IMR-90 (cell line): ENCODE measurements around the gene UNC13B. TPM values are rescaled to one million over a fixed set of nuclear protein-coding genes. Genes with fewer than 3 reads are reported as not detected.

Experiments
- ATAC-seq: fragments of 200-7000 bp; cut with Tn5 transposase; 2 replicates; pipeline ENCODE4 v1.9.1; 2020; ENCODE audit warnings: low read depth, mild to moderate bottlenecking, moderate library complexity
- BruUV-seq: library from RNA; stranded (reverse); fragments of 400-500 nt; replicated peaks from 2 replicates; lab custom pipeline; 2021; lab: Mats Ljungman, UMichigan
- CTCF ChIA-PET: fragments of 300-600 bp; formaldehyde crosslinking; extraction: SDS; loops from one replicate; lab custom pipeline; 2021; ENCODE audit warnings: antibody characterized with exemption; lab: Yijun Ruan, JAX
- POLR2A ChIA-PET: fragments of 300-600 bp; sonication (Branson Sonifier 250); formaldehyde crosslinking; loops from one replicate; lab custom pipeline; 2022; ENCODE audit warnings: antibody characterized with exemption; ENCODE audit not compliant: unreplicated experiment; lab: Charles Lee
- DNase-seq: peaks from one replicate; pipeline ENCODE4 v3.0.0; 2013
- H2AFZ ChIP-seq: replicated peaks from 2 replicates; pipeline ENCODE3; 2013; ENCODE audit warnings: low read length, mild to moderate bottlenecking; ENCODE audit not compliant: poor library complexity
- H2AK5ac ChIP-seq: 2 replicates; pipeline ENCODE4 v1.6.1; 2013; ENCODE audit warnings: low read depth, low read length, inconsistent platforms
- H2AK9ac ChIP-seq: replicated peaks from 2 replicates; pipeline ENCODE3; 2013; ENCODE audit warnings: mild to moderate bottlenecking, low read depth, low read length, moderate library complexity; ENCODE audit not compliant: poor library complexity
- H2BK120ac ChIP-seq: 2 replicates; pipeline ENCODE4 v1.6.1; 2013; ENCODE audit warnings: low read depth, low read length, inconsistent platforms
- H2BK15ac ChIP-seq: 3 replicates; pipeline ENCODE4 v1.6.1; 2013; ENCODE audit warnings: low read depth, low read length, inconsistent platforms
- H2BK20ac ChIP-seq: 2 replicates; pipeline ENCODE4 v1.6.1; 2013; ENCODE audit warnings: low read depth, mild to moderate bottlenecking, inconsistent platforms, low read length, moderate library complexity
- H2BK5ac ChIP-seq: 2 replicates; pipeline ENCODE4 v1.6.1; 2013; ENCODE audit warnings: mild to moderate bottlenecking, low read depth, low read length, inconsistent platforms; ENCODE audit not compliant: poor library complexity, severe bottlenecking
- H3K14ac ChIP-seq: replicated peaks from 2 replicates; pipeline ENCODE4 v1.6.1; 2013; ENCODE audit warnings: low read depth, low read length, inconsistent platforms
- H3K18ac ChIP-seq: 2 replicates; pipeline ENCODE4 v1.6.1; 2013; ENCODE audit warnings: low read depth, low read length, control low read depth
- H3K23ac ChIP-seq: 2 replicates; pipeline ENCODE4 v1.6.1; 2013; ENCODE audit warnings: low read depth, low read length, inconsistent platforms
- H3K27ac ChIP-seq: 2 replicates; pipeline ENCODE4 v1.5.1; 2013; ENCODE audit warnings: mild to moderate bottlenecking, control low read depth, low read length; ENCODE audit not compliant: insufficient read depth
- H3K27me3 ChIP-seq: 2 replicates; pipeline ENCODE4 v1.6.1; 2013; ENCODE audit warnings: low read length; ENCODE audit not compliant: control insufficient read depth, insufficient read depth
- H3K36me3 ChIP-seq: 2 replicates; pipeline ENCODE4 v1.6.1; 2013; ENCODE audit warnings: low read length, mixed read lengths; ENCODE audit not compliant: control insufficient read depth, insufficient read depth
- H3K4ac ChIP-seq: 2 replicates; pipeline ENCODE4 v1.6.1; 2013; ENCODE audit warnings: low read depth, low read length, inconsistent platforms
- H3K4me1 ChIP-seq: 2 replicates; pipeline ENCODE4 v1.6.1; 2013; ENCODE audit warnings: low read length, mixed read lengths; ENCODE audit not compliant: control insufficient read depth, insufficient read depth
- H3K4me2 ChIP-seq: 2 replicates; pipeline ENCODE4 v1.6.1; 2013; ENCODE audit warnings: low read depth, mild to moderate bottlenecking, control low read depth, low read length, moderate library complexity
- H3K4me3 ChIP-seq: 2 replicates; pipeline ENCODE4 v1.5.1; 2013; ENCODE audit warnings: low read depth, mild to moderate bottlenecking, control low read depth, low read length, moderate library complexity; ENCODE audit not compliant: insufficient read depth
- H3K56ac ChIP-seq: 2 replicates; pipeline ENCODE4 v1.6.1; 2013; ENCODE audit warnings: low read length, inconsistent platforms; ENCODE audit not compliant: insufficient read depth; ENCODE audit errors: extremely low read depth
- H3K79me1 ChIP-seq, 2 experiments: 2 replicates each; pipeline ENCODE4 v1.6.1; 2013; ENCODE audit warnings: low read length in 2 of 2, inconsistent platforms in 1 of 2, low read depth in 1 of 2
- H3K9ac ChIP-seq: 2 replicates; pipeline ENCODE4 v1.6.1; 2013; ENCODE audit warnings: low read depth, low read length, control low read depth
- H3K9me1 ChIP-seq: 2 replicates; pipeline ENCODE4 v1.6.1; 2013; ENCODE audit warnings: low read length, inconsistent platforms; ENCODE audit not compliant: insufficient read depth
- H3K9me3 ChIP-seq: 2 replicates; pipeline ENCODE4 v1.6.1; 2013; ENCODE audit warnings: low read length; ENCODE audit not compliant: control insufficient read depth, insufficient read depth
- H4K20me1 ChIP-seq: 2 replicates; pipeline ENCODE4 v1.6.1; 2013; ENCODE audit warnings: low read length, inconsistent platforms; ENCODE audit not compliant: insufficient read depth
- H4K5ac ChIP-seq: 2 replicates; pipeline ENCODE4 v1.6.1; 2013; ENCODE audit warnings: mild to moderate bottlenecking, low read depth, low read length, control low read depth
- H4K8ac ChIP-seq, 2 experiments: 2 replicates each; pipeline ENCODE4 v1.6.1; 2013; ENCODE audit warnings: low read depth in 2 of 2, low read length in 2 of 2, control low read depth in 1 of 2, inconsistent platforms in 1 of 2
- H4K91ac ChIP-seq: 2 replicates; pipeline ENCODE4 v1.6.1; 2013; ENCODE audit warnings: low read depth, low read length, inconsistent platforms; ENCODE audit not compliant: insufficient read depth
- CEBPB ChIP-seq: IDR thresholded peaks from 2 replicates; pipeline ENCODE4 v1.6.1; 2012; ENCODE audit warnings: low read depth, low read length, improper control_type of control experiment
- CHD1 ChIP-seq: IDR thresholded peaks from 2 replicates; pipeline ENCODE4 v1.6.1; 2012; ENCODE audit warnings: low read depth, low read length, improper control_type of control experiment
- MAFK ChIP-seq: IDR thresholded peaks from 2 replicates; pipeline ENCODE4 v1.6.1; 2012; ENCODE audit warnings: low read depth, low read length, improper control_type of control experiment
- MXI1 ChIP-seq: IDR thresholded peaks from 2 replicates; pipeline ENCODE4 v1.6.1; 2012; ENCODE audit warnings: low read depth, mild to moderate bottlenecking, low read length, moderate library complexity, borderline replicate concordance
- NFE2L2 ChIP-seq: fragments of 150-350 bp; IDR thresholded peaks from 2 replicates; pipeline ENCODE4 v1.6.1; 2016; ENCODE audit warnings: low read depth, mild to moderate bottlenecking, low read length
- RCOR1 ChIP-seq: IDR thresholded peaks from 2 replicates; pipeline ENCODE4 v1.6.1; 2012; ENCODE audit warnings: mild to moderate bottlenecking, low read length, improper control_type of control experiment; ENCODE audit not compliant: insufficient replicate concordance
- WGBS, 2 experiments: methylation state at CpG; one replicate each; pipeline versions ENCODE4 v1.1.5 to v1.1.7; 2013; ENCODE audit warnings: missing lambda C conversion rate in 2 of 2; ENCODE audit not compliant: insufficient read length in 1 of 2; ENCODE audit errors: extremely low coverage in 2 of 2; 5-methylcytosine and 5-hydroxymethylcytosine counted together
- dilution Hi-C: fragments of 300-500 bp; cut with HindIII; formaldehyde crosslinking; loops from one replicate; pipeline ENCODE4 v1.14.3; 2018; ENCODE audit warnings: low sequenced_read_pairs; ENCODE audit not compliant: unreplicated experiment
- in situ Hi-C: fragments of 300-500 bp; cut with MboI; formaldehyde crosslinking; loops from 3 replicates; pipeline ENCODE4 v1.14.3; 2019; ENCODE audit warnings: low sequenced_read_pairs, inconsistent platforms, mixed read lengths
- intact Hi-C: fragments of 100-400 bp; cut with micrococcal nuclease; formaldehyde crosslinking; loops from 2 replicates; pipeline ENCODE4 v1.10.0; 2022
- polyA plus RNA-seq, 3 experiments: library from polyadenylated mRNA; depleted of rRNA; stranded (reverse); fragments of >200 nt; gene quantifications; 2 replicates each; pipeline ENCODE4 v1.2.3, GENCODE V29; 2012; ENCODE audit warnings: low replicate concordance in 1 of 3
- total RNA-seq: library from RNA; depleted of rRNA; stranded (reverse); fragments of >200 nt; gene quantifications from 2 replicates; pipeline ENCODE4 v1.2.3, GENCODE V29; 2012
- TF ChIP-seq, protein P1 (sequence below): fragments of 150-350 bp; IDR thresholded peaks from 2 replicates; pipeline ENCODE4 v1.6.1; 2017; ENCODE audit warnings: mild to moderate bottlenecking, antibody characterized with exemption, low read length, low read depth
- TF ChIP-seq, protein P2 (sequence below): conservative IDR thresholded peaks from 2 replicates; pipeline ENCODE4 v1.5.1; 2012; ENCODE audit warnings: mild to moderate bottlenecking, low read depth, low read length, improper control_type of control experiment
- TF ChIP-seq, protein P3 (sequence below): fragments of 150-350 bp; IDR thresholded peaks from 2 replicates; pipeline ENCODE4 v1.6.1; 2016; ENCODE audit warnings: low read depth, mild to moderate bottlenecking, low read length, moderate library complexity, borderline replicate concordance

Gene UNC13B
- total and polyA plus RNA-seq, 2 of the 4 experiments (the other 2 are of a cell fraction) = 7.5 to 14.3 TPM

- no peak for TF ChIP-seq MAFK
Measured at GRCh38 chr9:35158501-35159280, 3.1 kb upstream of the UNC13B start (continued).

DNA sequence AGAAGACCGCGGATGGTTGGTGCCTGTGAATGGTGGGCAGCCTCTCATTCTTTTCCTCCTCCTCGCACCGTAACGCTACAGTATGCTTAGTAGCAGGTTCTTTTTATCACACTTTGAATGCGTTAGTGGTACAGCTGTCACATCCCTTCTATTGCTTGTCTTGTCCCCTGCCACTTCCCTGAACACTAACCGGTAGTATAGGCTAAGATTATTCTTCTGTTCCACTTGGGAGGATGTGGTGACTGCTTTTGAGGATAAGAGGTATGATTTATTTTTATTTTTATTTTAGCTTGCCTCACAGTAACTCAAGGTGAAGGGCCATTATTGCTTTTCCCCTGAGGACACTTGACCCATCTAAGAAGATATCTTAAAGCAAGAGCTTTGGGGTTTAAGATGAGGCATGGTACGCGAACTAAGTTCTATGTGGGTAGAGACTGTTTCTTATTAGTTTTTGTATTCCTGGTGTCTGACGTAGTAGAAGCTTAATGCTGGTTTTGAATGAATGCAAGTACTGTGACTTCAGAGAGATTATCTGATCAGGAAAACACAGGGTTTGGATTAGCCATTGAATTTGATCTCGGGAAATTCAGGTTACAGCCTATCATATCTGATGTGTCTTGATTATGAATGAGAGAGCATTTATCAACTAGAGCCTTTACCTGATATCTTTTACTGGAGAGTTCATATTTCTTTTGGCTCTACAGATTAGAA, 951 bp downstream of the UNC13B start:
- ChIA-PET POLR2A (no interaction called here), CTCF (interaction anchor here (1.3 kb wide), 1 partner anchor 10 kb away, joined by 4 read pairs; no protein-coding TSS in a partner anchor)
- Histone ChIP-seq H3K79me1 (peaks cover 10 to 18% of the 10 kb centered on the region in 2 experiments; a peak in 3 of 4 replicates), H3K36me3 (no peaks in the 10 kb centered on the region), H3K9me1 (no peaks in the 10 kb centered on the region; the same call in 1 of the 2 replicates), H3K27ac (peak overlapping the region; percentile 52), H2AK9ac (peak overlapping the region; percentile 39), H3K4me3 (peak overlapping the region; percentile 77), H2BK5ac (no peak overlapping the region), H3K56ac (peak overlapping the region; percentile 77; the same call in 1 of the 2 replicates), H3K9ac (peak overlapping the region; percentile 50), H3K23ac (peak overlapping the region; percentile 98), H2AFZ (peak overlapping the region; percentile 99), H3K4me1 (no peaks in the 10 kb centered on the region), H3K4me2 (peak overlapping the region; percentile 81), H2BK15ac (peak overlapping the region; percentile 24; the same call in 1 of the 3 replicates), H3K18ac (no peak overlapping the region), H4K91ac (0 out of 2 replicates have a peak overlapping the region, but pooled peaks have one; percentile 47), H3K9me3 (no peaks in the 10 kb centered on the region), H4K20me1 (no peaks in the 10 kb centered on the region), H2BK120ac (no peak overlapping the region), H4K5ac (no peak overlapping the region), H2AK5ac (0 out of 2 replicates have a peak overlapping the region, but pooled peaks have one; percentile 25), H3K27me3 (no peaks in the 10 kb centered on the region), H3K14ac (peak overlapping the region; percentile 85), H3K4ac (peak overlapping the region; percentile 66), H2BK20ac (no peak overlapping the region), H4K8ac (peak overlapping the region; percentile 62 to 84; a peak in 2 of 4 replicates)
- intact Hi-C loops (loop anchor here (1.0 kb wide), 1 partner anchor 46 kb away; no protein-coding TSS in a partner anchor), in situ Hi-C loops (no loop called here), dilution Hi-C loops (no loop called here)
- DNase-seq (no peak), ATAC-seq (no peak)
- WGBS, 2 experiments = 40% methylated on average over 1 of the region's 11 CpGs; no CpG with 5 or more reads in 1 of the 2 experiments
- BruUV-seq = no TSS peak
- TF ChIP-seq RCOR1 (no peak), CEBPB (no peak), CHD1 (no peak), NFE2L2 (no peak), MXI1 (no peak)
- TF ChIP-seq, protein P1, sequence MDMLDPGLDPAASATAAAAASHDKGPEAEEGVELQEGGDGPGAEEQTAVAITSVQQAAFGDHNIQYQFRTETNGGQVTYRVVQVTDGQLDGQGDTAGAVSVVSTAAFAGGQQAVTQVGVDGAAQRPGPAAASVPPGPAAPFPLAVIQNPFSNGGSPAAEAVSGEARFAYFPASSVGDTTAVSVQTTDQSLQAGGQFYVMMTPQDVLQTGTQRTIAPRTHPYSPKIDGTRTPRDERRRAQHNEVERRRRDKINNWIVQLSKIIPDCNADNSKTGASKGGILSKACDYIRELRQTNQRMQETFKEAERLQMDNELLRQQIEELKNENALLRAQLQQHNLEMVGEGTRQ = no peak
- TF ChIP-seq, protein P2, sequence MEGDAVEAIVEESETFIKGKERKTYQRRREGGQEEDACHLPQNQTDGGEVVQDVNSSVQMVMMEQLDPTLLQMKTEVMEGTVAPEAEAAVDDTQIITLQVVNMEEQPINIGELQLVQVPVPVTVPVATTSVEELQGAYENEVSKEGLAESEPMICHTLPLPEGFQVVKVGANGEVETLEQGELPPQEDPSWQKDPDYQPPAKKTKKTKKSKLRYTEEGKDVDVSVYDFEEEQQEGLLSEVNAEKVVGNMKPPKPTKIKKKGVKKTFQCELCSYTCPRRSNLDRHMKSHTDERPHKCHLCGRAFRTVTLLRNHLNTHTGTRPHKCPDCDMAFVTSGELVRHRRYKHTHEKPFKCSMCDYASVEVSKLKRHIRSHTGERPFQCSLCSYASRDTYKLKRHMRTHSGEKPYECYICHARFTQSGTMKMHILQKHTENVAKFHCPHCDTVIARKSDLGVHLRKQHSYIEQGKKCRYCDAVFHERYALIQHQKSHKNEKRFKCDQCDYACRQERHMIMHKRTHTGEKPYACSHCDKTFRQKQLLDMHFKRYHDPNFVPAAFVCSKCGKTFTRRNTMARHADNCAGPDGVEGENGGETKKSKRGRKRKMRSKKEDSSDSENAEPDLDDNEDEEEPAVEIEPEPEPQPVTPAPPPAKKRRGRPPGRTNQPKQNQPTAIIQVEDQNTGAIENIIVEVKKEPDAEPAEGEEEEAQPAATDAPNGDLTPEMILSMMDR = no peak
- TF ChIP-seq, protein P3, sequence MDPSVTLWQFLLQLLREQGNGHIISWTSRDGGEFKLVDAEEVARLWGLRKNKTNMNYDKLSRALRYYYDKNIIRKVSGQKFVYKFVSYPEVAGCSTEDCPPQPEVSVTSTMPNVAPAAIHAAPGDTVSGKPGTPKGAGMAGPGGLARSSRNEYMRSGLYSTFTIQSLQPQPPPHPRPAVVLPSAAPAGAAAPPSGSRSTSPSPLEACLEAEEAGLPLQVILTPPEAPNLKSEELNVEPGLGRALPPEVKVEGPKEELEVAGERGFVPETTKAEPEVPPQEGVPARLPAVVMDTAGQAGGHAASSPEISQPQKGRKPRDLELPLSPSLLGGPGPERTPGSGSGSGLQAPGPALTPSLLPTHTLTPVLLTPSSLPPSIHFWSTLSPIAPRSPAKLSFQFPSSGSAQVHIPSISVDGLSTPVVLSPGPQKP = no peak
